H9 (cell line): ENCODE data around the gene PRR12. TPM values are rescaled to one million over a fixed set of nuclear protein-coding genes. Genes with fewer than 3 reads are reported as not detected.

ENCODE experiments used
- DNase-seq: peaks from one replicate; pipeline ENCODE4 v3.0.0-alpha.2; 2017
- H2AFZ ChIP-seq: one replicate; pipeline ENCODE4 v1.6.1; 2013; ENCODE audit warnings: mild to moderate bottlenecking, low read length, control low read depth, moderate library complexity
- H2AK5ac ChIP-seq: 2 replicates; pipeline ENCODE4 v1.6.1; 2013; ENCODE audit warnings: low read length, control low read depth, mixed read lengths; ENCODE audit not compliant: insufficient read length
- H2BK120ac ChIP-seq: one replicate; pipeline ENCODE4 v1.6.1; 2013; ENCODE audit warnings: low read depth, mild to moderate bottlenecking, low read length, control low read depth, inconsistent platforms; ENCODE audit not compliant: poor library complexity, severe bottlenecking
- H2BK12ac ChIP-seq: 2 replicates; pipeline ENCODE4 v1.6.1; 2013; ENCODE audit warnings: low read length, control low read depth, mixed read lengths, low read depth; ENCODE audit not compliant: insufficient read length
- H2BK15ac ChIP-seq: 2 replicates; pipeline ENCODE4 v1.6.1; 2013; ENCODE audit warnings: low read depth, low read length, control low read depth
- H2BK20ac ChIP-seq: one replicate; pipeline ENCODE4 v1.6.1; 2013; ENCODE audit warnings: low read depth, mild to moderate bottlenecking, low read length, control low read depth, inconsistent platforms; ENCODE audit not compliant: poor library complexity, severe bottlenecking
- H2BK5ac ChIP-seq: 2 replicates; pipeline ENCODE4 v1.6.1; 2013; ENCODE audit warnings: low read length, control low read depth, mixed read lengths; ENCODE audit not compliant: insufficient read length
- H3K14ac ChIP-seq: 2 replicates; pipeline ENCODE4 v1.6.1; 2013; ENCODE audit warnings: low read length, control low read depth; ENCODE audit not compliant: insufficient read depth
- H3K18ac ChIP-seq: 2 replicates; pipeline ENCODE4 v1.6.1; 2013; ENCODE audit warnings: low read depth, mild to moderate bottlenecking, mixed read lengths, low read length, control low read depth; ENCODE audit not compliant: insufficient read length
- H3K23ac ChIP-seq: 2 replicates; pipeline ENCODE4 v1.6.1; 2013; ENCODE audit warnings: low read length, control low read depth, mixed read lengths, low read depth; ENCODE audit not compliant: insufficient read length
- H3K23me2 ChIP-seq: 2 replicates; pipeline ENCODE4 v1.6.1; 2013; ENCODE audit warnings: low read depth, mild to moderate bottlenecking, mixed read lengths, low read length, control low read depth; ENCODE audit not compliant: insufficient read length, poor library complexity, severe bottlenecking
- H3K27ac ChIP-seq: 2 replicates; pipeline ENCODE4 v1.5.1; 2013; ENCODE audit warnings: low read length, control low read depth, mixed read lengths, low read depth; ENCODE audit not compliant: insufficient read length
- H3K27me3 ChIP-seq: 2 replicates; pipeline ENCODE4 v1.6.1; 2013; ENCODE audit warnings: low read length, control low read depth, inconsistent platforms; ENCODE audit not compliant: insufficient read depth
- H3K4ac ChIP-seq: 2 replicates; pipeline ENCODE4 v1.6.1; 2013; ENCODE audit warnings: low read depth, mild to moderate bottlenecking, control low read depth, inconsistent platforms, low read length, moderate library complexity
- H3K4me1 ChIP-seq: 2 replicates; pipeline ENCODE4 v1.6.1; 2013; ENCODE audit warnings: low read length, control low read depth, inconsistent platforms; ENCODE audit not compliant: insufficient read depth
- H3K4me2 ChIP-seq: 2 replicates; pipeline ENCODE4 v1.6.1; 2013; ENCODE audit warnings: low read length, control low read depth, mixed read lengths; ENCODE audit not compliant: insufficient read length, insufficient read depth
- H3K56ac ChIP-seq: 2 replicates; pipeline ENCODE4 v1.6.1; 2013; ENCODE audit warnings: low read depth, mild to moderate bottlenecking, mixed read lengths, low read length, control low read depth; ENCODE audit not compliant: insufficient read length
- H3K79me1 ChIP-seq: 2 replicates; pipeline ENCODE4 v1.6.1; 2013; ENCODE audit warnings: low read depth, mild to moderate bottlenecking, moderate library complexity, low read length, control low read depth, inconsistent platforms; ENCODE audit not compliant: insufficient read depth, poor library complexity, severe bottlenecking
- H3K79me2 ChIP-seq: 2 replicates; pipeline ENCODE4 v1.6.1; 2013; ENCODE audit warnings: low read length, control low read depth, inconsistent platforms; ENCODE audit not compliant: insufficient read depth
- H3K9ac ChIP-seq: 2 replicates; pipeline ENCODE4 v1.6.1; 2013; ENCODE audit warnings: low read length, control low read depth, mixed read lengths; ENCODE audit not compliant: insufficient read length; ENCODE audit errors: extremely low read depth
- H3K9me3 ChIP-seq: one replicate; pipeline ENCODE4 v1.6.1; 2013; ENCODE audit warnings: low read depth, low read length, inconsistent platforms; ENCODE audit not compliant: control insufficient read depth
- H3T11ph ChIP-seq: one replicate; pipeline ENCODE4 v1.6.1; 2013; ENCODE audit warnings: mild to moderate bottlenecking, low read length, control low read depth, inconsistent platforms
- H4K20me1 ChIP-seq: one replicate; pipeline ENCODE4 v1.6.1; 2013; ENCODE audit not compliant: control insufficient read depth, insufficient read length, insufficient read depth
- H4K5ac ChIP-seq: 2 replicates; pipeline ENCODE4 v1.6.1; 2013; ENCODE audit warnings: low read depth, mild to moderate bottlenecking, mixed read lengths, low read length, control low read depth; ENCODE audit not compliant: insufficient read length
- H4K8ac ChIP-seq: replicated peaks from 2 replicates; pipeline ENCODE4 v1.6.1; 2013; ENCODE audit warnings: low read length, control low read depth, mixed read lengths, low read depth; ENCODE audit not compliant: insufficient read length
- H4K91ac ChIP-seq: 2 replicates; pipeline ENCODE4 v1.6.1; 2013; ENCODE audit warnings: low read depth, mild to moderate bottlenecking, moderate library complexity, mixed read lengths, low read length, control low read depth; ENCODE audit not compliant: insufficient read length
- H3K27ac Mint-ChIP-seq, 3 experiments: 2 replicates in 2 of 3; 3 replicates in 1 of 3; pipeline ENCODE4 v1.8.0; 2020 to 2021; ENCODE audit warnings: mixed read lengths in 3 of 3, mild to moderate bottlenecking in 1 of 3, moderate library complexity in 1 of 3
- H3K27me3 Mint-ChIP-seq: 2 replicates; pipeline ENCODE4 v1.8.0; 2021; ENCODE audit warnings: low read depth, mild to moderate bottlenecking, moderate library complexity, mixed read lengths
- H3K36me3 Mint-ChIP-seq, 3 experiments: 2 replicates in 2 of 3; 3 replicates in 1 of 3; pipeline ENCODE4 v1.8.0; 2020 to 2021; ENCODE audit warnings: low read depth in 3 of 3, mixed read lengths in 3 of 3; ENCODE audit not compliant: insufficient read depth in 1 of 3
- H3K4me1 Mint-ChIP-seq, 2 experiments: 2 replicates each; pipeline ENCODE4 v1.8.0; 2020; ENCODE audit warnings: mixed read lengths in 2 of 2
- H3K4me3 Mint-ChIP-seq, 2 experiments: 2 replicates in 1 of 2; 3 replicates in 1 of 2; pipeline ENCODE4 v1.8.0; 2020 to 2021; ENCODE audit warnings: mild to moderate bottlenecking in 2 of 2, mixed read lengths in 2 of 2, moderate library complexity in 1 of 2
- H3K9me3 Mint-ChIP-seq, 2 experiments: 2 replicates in 1 of 2; 3 replicates in 1 of 2; pipeline ENCODE4 v1.8.0; 2020; ENCODE audit warnings: mild to moderate bottlenecking in 2 of 2, mixed read lengths in 2 of 2, moderate library complexity in 1 of 2
- CTCF ChIP-seq: fragments of 200-600 bp; sonication (generic); conservative IDR thresholded peaks from 3 replicates; pipeline ENCODE4 v1.8.0; 2021; ENCODE audit warnings: antibody characterized with exemption, mild to moderate bottlenecking
- WGBS: extraction: QIAGEN DNeasy Blood & Tissue Kit; methylation state at CpG from one replicate; pipeline ENCODE4 v1.1.7; 2013; ENCODE audit warnings: missing lambda C conversion rate, low lambda C conversion rate, mixed read lengths; ENCODE audit not compliant: insufficient read length; ENCODE audit errors: extremely low coverage; 5-methylcytosine and 5-hydroxymethylcytosine counted together
- total RNA-seq: library from RNA; stranded (reverse); gene quantifications from 2 replicates; pipeline ENCODE4 v1.2.1, GENCODE V29; 2021

PRR12 gene
- total RNA-seq, 1 experiment from 2014 or later = 65.9 TPM

GRCh38 chr19:49541914-49542313 is 49.1 kb upstream of the PRR12 start:
- Histone ChIP-seq H3K23me2 (peaks cover 3% of the 10 kb centered on the region), H3K4me1 (no peaks in the 10 kb centered on the region)
- no CpG with 5 or more reads among the region's 6 CpGs for WGBS

More at GRCh38 chr19:49541914-49542313, 49.1 kb upstream of the PRR12 start:
- no peak overlapping the region for H4K91ac ChIP-seq
- peaks cover 3% of the 10 kb centered on the region in 2 experiments for H3K4me1 Mint-ChIP-seq
- no peak overlapping the region for H3K4me2 ChIP-seq
- no peak overlapping the region for H3K18ac ChIP-seq
- H3K9me3 ChIP-seq = no peaks in the 10 kb centered on the region
- H2BK15ac ChIP-seq = no peak overlapping the region
- no peak overlapping the region for H3K27ac ChIP-seq
- no peak overlapping the region for H2AFZ ChIP-seq
- H4K20me1 ChIP-seq = no peaks in the 10 kb centered on the region
- H3K79me1 ChIP-seq = no peaks in the 10 kb centered on the region
- no peak overlapping the region for H3K56ac ChIP-seq
- H2BK5ac ChIP-seq = no peak overlapping the region
- H3K27ac Mint-ChIP-seq = peak overlapping the region in 1 of 3 experiments; percentile 17; a peak in 1 of 7 replicates
- H4K5ac ChIP-seq = no peak overlapping the region
- no peaks in the 10 kb centered on the region for H3K79me2 ChIP-seq
- peaks cover 0 to 19% (median 2%) of the 10 kb centered on the region in 3 experiments; a peak in 5 of 7 replicates for H3K36me3 Mint-ChIP-seq
- no peak overlapping the region for H3K23ac ChIP-seq
- no peak overlapping the region for H2AK5ac ChIP-seq
- no peaks in the 10 kb centered on the region for H3K9me3 Mint-ChIP-seq
- H3T11ph ChIP-seq = no peak overlapping the region
- H3K14ac ChIP-seq = no peak overlapping the region
- no peaks in the 10 kb centered on the region for H3K27me3 Mint-ChIP-seq
- H2BK20ac ChIP-seq = no peak overlapping the region
- H2BK12ac ChIP-seq = no peak overlapping the region
- no peak for TF ChIP-seq CTCF
- no peak overlapping the region for H3K9ac ChIP-seq
- no peak overlapping the region for H3K4me3 Mint-ChIP-seq
- H3K27me3 ChIP-seq = no peaks in the 10 kb centered on the region
- no peak overlapping the region for H4K8ac ChIP-seq
- DNase-seq = no peak
- H2BK120ac ChIP-seq = no peak overlapping the region
- no peak overlapping the region for H3K4ac ChIP-seq
